Hematopoietic multipotent progenitor cell treated with erythropoietin and hydrocortisone succinate and interleukin-3 and kit ligand, for 8 days (in vitro differentiated cells): ENCODE results near the gene HOXD11.

Experiments
- DNase-seq: peaks from one replicate; pipeline ENCODE4 v3.0.0-alpha.2; 2015

The HOXD11 gene

GRCh38 chr2:176136374-176137251 lies 29.5 kb downstream of the HOXD11 start:
- no peak for DNase-seq

- DNase-seq = no peak
Measured at GRCh38 chr2:176137252-176137580, 30.1 kb downstream of the HOXD11 start.

- DNase-seq = no peak
Measured at GRCh38 chr2:176137906-176138305, 30.8 kb downstream of the HOXD11 start.

- no peak for DNase-seq
Measured at GRCh38 chr2:176138526-176138922, 31.4 kb downstream of the HOXD11 start.

- no peak for DNase-seq
Measured at GRCh38 chr2:176138923-176139660, 32.0 kb downstream of the HOXD11 start.

GRCh38 chr2:176139661-176140512 lies 32.8 kb downstream of the HOXD11 start:
- no peak for DNase-seq

- peak; percentile 65 for DNase-seq
Measured at GRCh38 chr2:176140513-176141317, 33.6 kb downstream of the HOXD11 start.

- no peak for DNase-seq
Measured at GRCh38 chr2:176142281-176142680, 35.2 kb downstream of the HOXD11 start.

GRCh38 chr2:176145085-176145969 lies 38.2 kb downstream of the HOXD11 start:
- no peak for DNase-seq

- no peak for DNase-seq
Measured at GRCh38 chr2:176146101-176146500, 39.0 kb downstream of the HOXD11 start.

GRCh38 chr2:176146645-176147044 lies 39.6 kb downstream of the HOXD11 start:
- DNase-seq = no peak

- no peak for DNase-seq
Measured at GRCh38 chr2:176147210-176147799, 40.2 kb downstream of the HOXD11 start.

GRCh38 chr2:176147800-176148496 lies 40.9 kb downstream of the HOXD11 start:
- DNase-seq = no peak

- DNase-seq = no peak
Measured at GRCh38 chr2:176148751-176149421, 41.8 kb downstream of the HOXD11 start.

- DNase-seq = no peak
Measured at GRCh38 chr2:176149481-176149938, 42.4 kb downstream of the HOXD11 start.

- no peak for DNase-seq
Measured at GRCh38 chr2:176149939-176150583, 43.0 kb downstream of the HOXD11 start.

- no peak for DNase-seq
Measured at GRCh38 chr2:176150584-176151441, 43.7 kb downstream of the HOXD11 start.
